H1 (cell line): ENCODE data around the gene PPM1L. TPM values are rescaled to one million over a fixed set of nuclear protein-coding genes. Genes with fewer than 3 reads are reported as not detected.

Experiments
- CTCF ChIA-PET: fragments of 300-600 bp; sonication (Branson Sonifier 250); formaldehyde crosslinking; loops from one replicate; lab custom pipeline; 2021; ENCODE audit not compliant: partially characterized antibody; lab: Charles Lee
- POLR2A ChIA-PET: fragments of 300-600 bp; sonication (Branson Sonifier 250); formaldehyde crosslinking; loops from one replicate; lab custom pipeline; 2021; ENCODE audit warnings: inconsistent platforms; ENCODE audit not compliant: partially characterized antibody; lab: Charles Lee
- DNase-seq, 2 experiments: peaks; one replicate each; pipeline versions ENCODE4 v3.0.0 to v3.0.0-alpha.2; 2010 to 2022; ENCODE audit warnings: low spot score in 2 of 2, low read depth in 1 of 2, mixed read lengths in 1 of 2
- FAIRE-seq: peaks from 2 replicates; lab custom pipeline; 2011; peaks lifted over from hg19 to GRCh38; lab: Jason Lieb, UNC
- H2AFZ ChIP-seq: 2 replicates; pipeline ENCODE4 v1.8.1; 2012; ENCODE audit warnings: low read length, inconsistent platforms
- H2AK5ac ChIP-seq: 2 replicates; pipeline ENCODE4 v1.6.1; 2013; ENCODE audit warnings: low read depth, low read length
- H2BK120ac ChIP-seq: replicated peaks from 2 replicates; pipeline ENCODE3; 2013; ENCODE audit warnings: low read depth, low read length, inconsistent platforms
- H2BK12ac ChIP-seq: 2 replicates; pipeline ENCODE4 v1.6.1; 2013; ENCODE audit warnings: low read depth, low read length
- H2BK15ac ChIP-seq: 2 replicates; pipeline ENCODE4 v1.6.1; 2013; ENCODE audit warnings: low read length
- H2BK20ac ChIP-seq: 2 replicates; pipeline ENCODE4 v1.6.1; 2013; ENCODE audit warnings: low read length
- H2BK5ac ChIP-seq: 2 replicates; pipeline ENCODE4 v1.6.1; 2013; ENCODE audit warnings: low read depth, low read length
- H3K14ac ChIP-seq: 2 replicates; pipeline ENCODE4 v1.6.1; 2013; ENCODE audit warnings: inconsistent platforms; ENCODE audit not compliant: insufficient read length
- H3K18ac ChIP-seq: 2 replicates; pipeline ENCODE4 v1.6.1; 2013; ENCODE audit warnings: low read length; ENCODE audit errors: extremely low read depth
- H3K23ac ChIP-seq: 2 replicates; pipeline ENCODE4 v1.6.1; 2013; ENCODE audit warnings: inconsistent platforms; ENCODE audit not compliant: insufficient read length
- H3K23me2 ChIP-seq: 2 replicates; pipeline ENCODE4 v1.6.1; 2013; ENCODE audit warnings: low read depth, low read length
- H3K27ac ChIP-seq: 2 replicates; pipeline ENCODE4 v1.6.1; 2011; ENCODE audit warnings: low read depth, low read length, inconsistent platforms
- H3K27me3 ChIP-seq, 4 experiments: replicated peaks in 1 of 4; 1 replicate in 1 of 4; 2 replicates in 3 of 4; pipeline versions ENCODE4 v1.6.1 to v1.8.1; 2011 to 2013; ENCODE audit warnings: low read length in 3 of 4, mild to moderate bottlenecking in 3 of 4, inconsistent platforms in 2 of 4, mixed read lengths in 2 of 4, moderate library complexity in 1 of 4; ENCODE audit not compliant: control insufficient read depth in 3 of 4, insufficient read depth in 3 of 4; ENCODE audit errors: extremely low read depth in 1 of 4
- H3K36me3 ChIP-seq, 4 experiments: 2 replicates each; pipeline versions ENCODE4 v1.6.1 to v1.8.1; 2011 to 2013; ENCODE audit warnings: mild to moderate bottlenecking in 4 of 4, low read length in 3 of 4, moderate library complexity in 2 of 4, control low read depth in 1 of 4, inconsistent platforms in 1 of 4; ENCODE audit not compliant: insufficient read depth in 4 of 4, control insufficient read depth in 2 of 4
- H3K4ac ChIP-seq: replicated peaks from 2 replicates; pipeline ENCODE3; 2013; ENCODE audit warnings: low read length, low read depth, mixed read lengths, inconsistent platforms; ENCODE audit not compliant: insufficient read length
- H3K4me1 ChIP-seq, 4 experiments: replicated peaks in 1 of 4; 1 replicate in 1 of 4; 2 replicates in 3 of 4; pipeline versions ENCODE4 v1.6.1 to v1.8.1; 2011 to 2013; ENCODE audit warnings: low read length in 3 of 4, inconsistent platforms in 2 of 4, mixed read lengths in 1 of 4; ENCODE audit not compliant: insufficient read depth in 4 of 4, control insufficient read depth in 3 of 4
- H3K4me2 ChIP-seq, 2 experiments: 2 replicates each; pipeline versions ENCODE4 v1.6.1 to v1.8.1; 2011 to 2013; ENCODE audit warnings: low read depth in 2 of 2, low read length in 2 of 2, control low read depth in 1 of 2, inconsistent platforms in 1 of 2, mild to moderate bottlenecking in 1 of 2; ENCODE audit not compliant: insufficient read depth in 1 of 2
- H3K4me3 ChIP-seq, 4 experiments: fragments of 200-600, 300-600 bp in 1 of 4; sonication (generic), shearing (Covaris generic), sonication (Bioruptor Twin) in 1 of 4; 2 replicates each; pipeline versions ENCODE4 v1.5.1 to v1.8.1; 2011 to 2016; ENCODE audit warnings: low read length in 4 of 4, low read depth in 3 of 4, control low read depth in 2 of 4, inconsistent platforms in 2 of 4, mild to moderate bottlenecking in 2 of 4, mixed read lengths in 1 of 4, moderate library complexity in 1 of 4; ENCODE audit not compliant: insufficient read depth in 2 of 4; ENCODE audit errors: extremely low read depth in 1 of 4
- H3K56ac ChIP-seq: replicated peaks from 2 replicates; pipeline ENCODE3; 2013; ENCODE audit warnings: low read depth, mild to moderate bottlenecking, mixed read lengths, low read length, inconsistent platforms; ENCODE audit not compliant: insufficient read length
- H3K79me1 ChIP-seq: 2 replicates; pipeline ENCODE4 v1.6.1; 2013; ENCODE audit warnings: low read depth, low read length, control low read depth
- H3K79me2 ChIP-seq, 2 experiments: 2 replicates each; pipeline versions ENCODE4 v1.6.1 to v1.8.1; 2012 to 2013; ENCODE audit warnings: low read length in 2 of 2, mild to moderate bottlenecking in 2 of 2, inconsistent platforms in 1 of 2; ENCODE audit not compliant: insufficient read depth in 2 of 2, control insufficient read depth in 1 of 2
- H3K9ac ChIP-seq, 4 experiments: replicated peaks in 1 of 4; 1 replicate in 1 of 4; 2 replicates in 3 of 4; pipeline versions ENCODE4 v1.6.1 to v1.8.1; 2011 to 2013; ENCODE audit warnings: low read depth in 3 of 4, low read length in 3 of 4, control low read depth in 2 of 4, mild to moderate bottlenecking in 2 of 4, moderate library complexity in 2 of 4, inconsistent platforms in 1 of 4; ENCODE audit errors: extremely low read depth in 1 of 4
- H3K9me3 ChIP-seq, 2 experiments: 2 replicates each; pipeline versions ENCODE4 v1.6.1 to v1.8.1; 2012 to 2013; ENCODE audit warnings: mild to moderate bottlenecking in 2 of 2, moderate library complexity in 2 of 2, control low read depth in 1 of 2, inconsistent platforms in 1 of 2, low read depth in 1 of 2, low read length in 1 of 2, mixed read lengths in 1 of 2; ENCODE audit not compliant: insufficient read depth in 2 of 2
- H4K20me1 ChIP-seq, 2 experiments: replicated peaks in 1 of 2; 2 replicates each; pipeline versions ENCODE3 to v1.8.1; 2011 to 2013; ENCODE audit warnings: inconsistent platforms in 2 of 2, low read length in 2 of 2, mild to moderate bottlenecking in 1 of 2; ENCODE audit not compliant: insufficient read depth in 2 of 2, control insufficient read depth in 1 of 2
- H4K5ac ChIP-seq: 2 replicates; pipeline ENCODE4 v1.6.1; 2013; ENCODE audit warnings: low read length, low read depth, mixed read lengths, inconsistent platforms; ENCODE audit not compliant: insufficient read length
- H4K8ac ChIP-seq: 2 replicates; pipeline ENCODE4 v1.8.0; 2013; ENCODE audit warnings: mild to moderate bottlenecking, moderate library complexity, low read length, inconsistent platforms; ENCODE audit not compliant: insufficient read depth; ENCODE audit errors: extremely low read depth
- H4K91ac ChIP-seq: replicated peaks from 2 replicates; pipeline ENCODE3; 2013; ENCODE audit warnings: low read length, mixed read lengths, inconsistent platforms; ENCODE audit not compliant: insufficient read length
- CBX8 ChIP-seq: fragments of 300-800, 300-1000 bp; sonication (generic); IDR thresholded peaks from 2 replicates; pipeline ENCODE4 v1.7.1; 2016; ENCODE audit warnings: low read depth, low read length, borderline replicate concordance
- CHD1 ChIP-seq: IDR thresholded peaks from 2 replicates; pipeline ENCODE4 v1.6.1; 2012; ENCODE audit warnings: low read depth, low read length, improper control_type of control experiment
- CREB1 ChIP-seq: IDR thresholded peaks from 2 replicates; pipeline ENCODE4 v1.6.1; 2012; ENCODE audit warnings: inconsistent platforms
- EGR1 ChIP-seq: IDR thresholded peaks from 2 replicates; pipeline ENCODE4 v1.6.1; 2011; ENCODE audit warnings: low read depth, low read length, borderline replicate concordance
- FOSL1 ChIP-seq: IDR thresholded peaks from 2 replicates; pipeline ENCODE4 v1.6.1; 2011; ENCODE audit warnings: mild to moderate bottlenecking, low read depth, low read length, moderate library complexity; ENCODE audit not compliant: insufficient read depth
- KDM1A ChIP-seq: fragments of 200-600, 300-600 bp; sonication (generic); IDR thresholded peaks from 2 replicates; pipeline ENCODE4 v1.7.1; 2016; ENCODE audit warnings: mild to moderate bottlenecking, low read length, borderline replicate concordance
- KDM4A ChIP-seq: IDR thresholded peaks from one replicate; pipeline ENCODE4 v1.7.1; 2012; ENCODE audit warnings: low read depth, mild to moderate bottlenecking, moderate library complexity, low read length, inconsistent platforms; ENCODE audit not compliant: severe bottlenecking
- MAX ChIP-seq: IDR thresholded peaks from 2 replicates; pipeline ENCODE4 v1.6.1; 2012; ENCODE audit warnings: inconsistent platforms
- NRF1 ChIP-seq: IDR thresholded peaks from 2 replicates; pipeline ENCODE4 v1.6.1; 2011; ENCODE audit warnings: mild to moderate bottlenecking, low read depth, low read length, improper control_type of control experiment
- RFX5 ChIP-seq: IDR thresholded peaks from 2 replicates; pipeline ENCODE4 v1.6.1; 2011; ENCODE audit warnings: low read depth, low read length, improper control_type of control experiment, borderline replicate concordance
- SIX5 ChIP-seq: IDR thresholded peaks from 2 replicates; pipeline ENCODE4 v1.6.1; 2011; ENCODE audit warnings: mild to moderate bottlenecking, low read depth, low read length
- SP4 ChIP-seq: IDR thresholded peaks from 2 replicates; pipeline ENCODE4 v1.6.1; 2012; ENCODE audit warnings: low read length, inconsistent platforms
- SUZ12 ChIP-seq: fragments of 200-600 bp; sonication (generic); IDR thresholded peaks from 2 replicates; pipeline ENCODE4 v1.6.1; 2012; ENCODE audit warnings: mild to moderate bottlenecking, inconsistent platforms, low read length, moderate library complexity, mixed read lengths
- ZNF274 ChIP-seq: IDR thresholded peaks from 2 replicates; pipeline ENCODE4 v1.7.0; 2012; ENCODE audit warnings: low read length, borderline replicate concordance; ENCODE audit errors: extremely low read depth
- WGBS, 2 experiments: shearing (Covaris generic) in 1 of 2; methylation state at CpG; one replicate each; pipeline versions ENCODE4 v1.1.6 to v1.1.7; 2013 to 2015; ENCODE audit warnings: low lambda C conversion rate in 2 of 2, mixed read lengths in 2 of 2, inconsistent platforms in 1 of 2, low coverage in 1 of 2, missing lambda C conversion rate in 1 of 2; ENCODE audit not compliant: insufficient replicate concordance in 2 of 2, insufficient coverage in 1 of 2, insufficient read length in 1 of 2; ENCODE audit errors: extremely low coverage in 1 of 2, missing lambda C conversion rate in 1 of 2; 5-methylcytosine and 5-hydroxymethylcytosine counted together
- polyA plus RNA-seq, 7 experiments: library from polyadenylated mRNA; depleted of rRNA in 3 of 7; stranded (reverse) in 5 of 7; unstranded in 2 of 7; fragments of >200 nt in 5 of 7; fragments of 200-250 nt in 2 of 7; gene quantifications; 1 replicate in 5 of 7; 2 replicates in 1 of 7; 4 replicates in 1 of 7; pipeline versions ENCODE4 v1.2.1 to v1.2.3, GENCODE V29; 2011 to 2013; ENCODE audit warnings: missing spikeins in 2 of 7, mixed read lengths in 2 of 7
- total RNA-seq: library from RNA; stranded (reverse); fragmentation: NEBNext Ultra II Directional; extraction: Animal tissue kit (Norgen Biotek cat#: 25700); gene quantifications from 2 replicates; pipeline ENCODE4 v1.2.1, GENCODE V29; 2021

PPM1L gene
- total and polyA plus RNA-seq, 2 of the 8 experiments (the other 6 are each of a cell fraction or from before 2014, with no cell fraction given): 2.8 to 18.1 TPM

- no peak overlapping the region for H4K5ac ChIP-seq
- FAIRE-seq: no peak
- TF ChIP-seq KDM4A (no peak), FOSL1 (no peak), CREB1 (no peak), EGR1 (no peak), CHD1 (no peak), SIX5 (no peak), NRF1 (no peak), CBX8 (no peak), MAX (no peak), SUZ12 (no peak), RFX5 (no peak), ZNF274 (no peak), SP4 (no peak), KDM1A (no peak)
- no peak overlapping the region for H2AK5ac ChIP-seq
- no peak overlapping the region for H3K9ac ChIP-seq
- no peak overlapping the region for H2BK20ac ChIP-seq
- no peak overlapping the region for H4K91ac ChIP-seq
- 47% methylated on average over 2 of the region's 2 CpGs; no CpG with 5 or more reads in 1 of the 2 experiments for WGBS, 2 experiments
- no peaks in the 10 kb centered on the region for H3K9me3 ChIP-seq
- no peak overlapping the region for H2BK12ac ChIP-seq
- no peak overlapping the region for H3K4ac ChIP-seq
- H4K20me1 ChIP-seq: no peaks in the 10 kb centered on the region
- H3K79me1 ChIP-seq: no peaks in the 10 kb centered on the region
- H3K36me3 ChIP-seq: no peaks in the 10 kb centered on the region; a peak in 1 of 8 replicates
- no peaks in the 10 kb centered on the region for H3K23me2 ChIP-seq
- no peak overlapping the region for H4K8ac ChIP-seq
- H3K4me2 ChIP-seq: no peak overlapping the region
- no peak overlapping the region for H2BK5ac ChIP-seq
- ChIA-PET CTCF (interaction anchor here (1.4 to 3.0 kb wide), 2 partner anchors 12 to 441 kb away, joined by 3 to 13 read pairs; no protein-coding TSS in a partner anchor), POLR2A (no interaction called here)
- no peak overlapping the region; the same call in 1 of the 2 replicates for H3K27ac ChIP-seq
- no peak overlapping the region for H3K23ac ChIP-seq
- no peak overlapping the region for H3K18ac ChIP-seq
- H3K4me3 ChIP-seq: no peak overlapping the region
- H3K14ac ChIP-seq: no peak overlapping the region
- H3K56ac ChIP-seq: no peak overlapping the region
- H3K79me2 ChIP-seq: no peaks in the 10 kb centered on the region
- H2BK120ac ChIP-seq: no peak overlapping the region
- H3K27me3 ChIP-seq: no peaks in the 10 kb centered on the region
- no peak for DNase-seq
- H2AFZ ChIP-seq: no peak overlapping the region
- H3K4me1 ChIP-seq: peaks cover 0 to 5% (median 0%) of the 10 kb centered on the region in 4 experiments; a peak in 2 of 7 replicates
- H2BK15ac ChIP-seq: no peak overlapping the region
Measured at GRCh38 chr3:160968761-160969160, 212.7 kb downstream of the PPM1L start.
